HL-60 (cell line): ENCODE results near the gene USP48.

Source experiments
- DNase-seq, 2 experiments: peaks; one replicate each; pipeline ENCODE4 v3.0.0-alpha.2; 2010 to 2020; ENCODE audit warnings: low read depth in 1 of 2, low spot score in 1 of 2
- H3K27ac ChIP-seq: fragments of 250-450 bp; sonication (Bioruptor Pico); replicated peaks from 2 replicates; pipeline ENCODE4 v1.5.1; 2020; ENCODE audit warnings: mild to moderate bottlenecking, moderate library complexity
- H3K27me3 ChIP-seq: fragments of 250-450 bp; sonication (Bioruptor Pico); 2 replicates; pipeline ENCODE4 v1.5.1; 2021; ENCODE audit warnings: mild to moderate bottlenecking, moderate library complexity; ENCODE audit not compliant: insufficient read depth, poor library complexity, severe bottlenecking
- H3K4me3 ChIP-seq: replicated peaks from 2 replicates; pipeline ENCODE4 v1.5.1; 2011; ENCODE audit warnings: mild to moderate bottlenecking, control low read depth, low read length; ENCODE audit not compliant: insufficient read depth
- CTCF ChIP-seq: IDR thresholded peaks from one replicate; pipeline ENCODE4 v1.5.1; 2011; ENCODE audit warnings: low read length, control low read depth, inconsistent platforms; ENCODE audit not compliant: insufficient read depth
- GABPA ChIP-seq: IDR thresholded peaks from 2 replicates; pipeline ENCODE4 v1.6.1; 2012; ENCODE audit warnings: low read depth
- POLR2AphosphoS5 ChIP-seq: IDR thresholded peaks from 2 replicates; pipeline ENCODE4 v1.6.1; 2012; ENCODE audit warnings: low read depth
- REST ChIP-seq: IDR thresholded peaks from 2 replicates; pipeline ENCODE4 v1.6.1; 2012; ENCODE audit warnings: low read depth; ENCODE audit not compliant: insufficient replicate concordance
- SPI1 ChIP-seq: IDR thresholded peaks from 2 replicates; pipeline ENCODE4 v1.6.1; 2012; ENCODE audit warnings: low read depth, mild to moderate bottlenecking, borderline replicate concordance

The USP48 gene

DNA sequence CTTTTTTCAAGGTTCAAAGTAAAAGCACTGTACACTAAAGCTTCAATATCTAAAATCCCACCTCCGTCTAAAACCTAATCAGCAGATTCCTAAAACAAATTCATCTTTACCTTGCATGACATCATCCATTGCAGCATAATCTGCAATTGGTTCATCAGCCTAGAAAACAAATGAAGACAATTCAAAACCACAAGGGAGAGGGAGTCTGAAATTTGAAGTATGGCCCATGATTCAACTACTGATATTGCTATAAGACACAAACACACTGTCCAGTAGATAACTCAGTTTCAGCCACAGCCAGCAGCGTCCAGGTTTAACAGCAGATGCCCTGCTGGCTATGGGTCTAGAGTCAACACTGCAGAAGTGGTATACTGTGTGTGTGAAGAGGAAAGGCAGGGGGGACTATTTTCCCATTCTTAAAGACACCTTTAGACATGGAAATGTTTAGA is 95.8 kb downstream of the USP48 start:
- no peaks in the 10 kb centered on the region for H3K27me3 ChIP-seq
- H3K4me3 ChIP-seq: no peak overlapping the region
- DNase-seq: no peak
- TF ChIP-seq CTCF: no peak
- no peak for TF ChIP-seq SPI1
- TF ChIP-seq REST: no peak
- TF ChIP-seq GABPA: no peak
- TF ChIP-seq POLR2AphosphoS5: no peak
- no peak overlapping the region for H3K27ac ChIP-seq

DNA sequence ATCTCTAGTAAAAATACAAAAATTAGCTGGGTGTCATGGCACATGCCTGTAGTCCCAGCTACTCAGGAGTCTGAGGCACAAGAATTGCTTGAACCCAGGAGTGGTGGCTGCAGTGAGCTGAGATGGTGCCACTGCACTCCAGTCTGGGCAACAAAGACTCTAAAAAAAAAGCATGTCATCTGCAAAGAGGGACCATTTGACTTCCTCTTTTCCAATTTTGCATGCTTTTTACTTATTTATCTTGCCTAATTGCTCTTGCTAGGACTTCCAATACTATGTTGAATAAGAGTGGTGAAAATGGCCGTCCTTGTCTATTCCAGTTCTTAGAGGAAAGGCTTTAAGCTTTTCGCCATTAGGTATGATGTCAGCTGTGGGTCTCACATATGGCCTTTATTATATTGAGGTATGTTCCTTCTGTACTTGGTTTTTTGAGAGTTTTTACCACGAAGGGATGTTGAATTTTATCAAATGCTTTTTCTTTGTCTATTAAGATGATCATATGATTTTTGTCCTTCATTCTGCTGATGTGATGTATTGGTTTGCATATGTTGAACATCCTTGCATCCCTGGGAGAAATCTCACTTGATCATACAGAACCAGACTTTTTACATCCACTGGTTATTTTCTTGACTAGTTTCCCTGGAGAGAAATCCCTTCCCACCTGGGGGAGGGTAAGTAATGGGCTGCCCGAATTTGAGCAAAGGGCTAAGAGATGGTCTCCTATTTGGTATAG is 96.8 kb downstream of the USP48 start:
- no peak for TF ChIP-seq POLR2AphosphoS5
- TF ChIP-seq GABPA: no peak
- TF ChIP-seq SPI1: peak; percentile 92
- no peak for TF ChIP-seq CTCF
- no peak for TF ChIP-seq REST
- Histone ChIP-seq H3K27ac (no peak overlapping the region), H3K27me3 (no peaks in the 10 kb centered on the region), H3K4me3 (no peak overlapping the region)
- DNase-seq: no peak

DNA sequence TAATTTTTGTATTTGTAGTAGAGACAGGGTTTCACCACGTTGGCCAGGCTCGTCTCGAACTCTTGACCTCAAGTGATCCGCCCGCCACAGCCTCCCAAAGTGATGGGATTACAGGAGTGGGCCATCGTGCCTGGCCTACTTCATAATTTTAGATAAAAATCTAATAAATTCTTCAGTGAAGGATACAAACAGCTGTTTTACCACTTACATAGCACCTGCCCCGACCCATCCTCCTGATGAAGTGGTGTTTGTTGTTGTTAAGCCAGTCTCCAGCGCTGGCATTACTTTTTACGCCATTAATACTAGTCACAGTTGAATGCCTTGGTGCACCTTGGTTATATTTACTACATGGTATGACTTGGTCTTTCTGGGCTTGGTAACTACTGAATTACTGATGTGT is 101.5 kb downstream of the USP48 start:
- TF ChIP-seq POLR2AphosphoS5 (no peak), GABPA (no peak), REST (no peak), CTCF (no peak), SPI1 (no peak)
- H3K4me3 ChIP-seq: no peak overlapping the region
- no peak for DNase-seq
- H3K27ac ChIP-seq: no peak overlapping the region
- H3K27me3 ChIP-seq: no peaks in the 10 kb centered on the region
